Testis (tissue), 2 donors: ENCODE results near the gene HK3.

Experiments
- POLR2A ChIP-seq: fragments of 450-650 bp; IDR thresholded peaks from one replicate; pipeline ENCODE4 v1.6.1; 2017; ENCODE audit warnings: antibody characterized with exemption, mild to moderate bottlenecking, moderate library complexity
- TF ChIP-seq, protein P1 (sequence below), 3 experiments: fragments of 450-650 bp in 2 of 3; fragments of 200-600 bp in 1 of 3; sonication (generic) in 1 of 3; IDR thresholded peaks; one replicate each; pipeline ENCODE4 v1.5.1; 2016 to 2019; ENCODE audit warnings: antibody characterized with exemption in 3 of 3, mild to moderate bottlenecking in 2 of 3, moderate library complexity in 1 of 3

DNA sequence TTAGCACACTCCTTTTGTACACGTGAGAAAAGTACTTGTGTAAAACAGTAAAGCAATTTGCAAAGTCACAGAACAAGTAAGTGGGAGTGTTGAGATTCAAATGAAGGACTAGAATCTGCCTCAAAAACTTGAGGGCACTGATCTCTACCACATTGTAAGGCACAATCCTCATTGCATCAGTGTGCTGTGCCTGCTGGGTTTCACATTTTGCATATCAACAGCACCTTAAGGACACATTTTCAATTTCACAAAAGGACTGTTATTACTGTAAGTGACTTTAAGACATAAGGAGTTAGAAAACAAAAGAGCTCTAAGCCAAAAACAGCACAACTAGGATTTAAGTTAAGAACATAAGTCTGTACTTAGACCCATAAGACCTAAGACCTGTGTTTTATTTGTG lies 44.7 kb upstream of the HK3 start:
- TF ChIP-seq, protein P1, sequence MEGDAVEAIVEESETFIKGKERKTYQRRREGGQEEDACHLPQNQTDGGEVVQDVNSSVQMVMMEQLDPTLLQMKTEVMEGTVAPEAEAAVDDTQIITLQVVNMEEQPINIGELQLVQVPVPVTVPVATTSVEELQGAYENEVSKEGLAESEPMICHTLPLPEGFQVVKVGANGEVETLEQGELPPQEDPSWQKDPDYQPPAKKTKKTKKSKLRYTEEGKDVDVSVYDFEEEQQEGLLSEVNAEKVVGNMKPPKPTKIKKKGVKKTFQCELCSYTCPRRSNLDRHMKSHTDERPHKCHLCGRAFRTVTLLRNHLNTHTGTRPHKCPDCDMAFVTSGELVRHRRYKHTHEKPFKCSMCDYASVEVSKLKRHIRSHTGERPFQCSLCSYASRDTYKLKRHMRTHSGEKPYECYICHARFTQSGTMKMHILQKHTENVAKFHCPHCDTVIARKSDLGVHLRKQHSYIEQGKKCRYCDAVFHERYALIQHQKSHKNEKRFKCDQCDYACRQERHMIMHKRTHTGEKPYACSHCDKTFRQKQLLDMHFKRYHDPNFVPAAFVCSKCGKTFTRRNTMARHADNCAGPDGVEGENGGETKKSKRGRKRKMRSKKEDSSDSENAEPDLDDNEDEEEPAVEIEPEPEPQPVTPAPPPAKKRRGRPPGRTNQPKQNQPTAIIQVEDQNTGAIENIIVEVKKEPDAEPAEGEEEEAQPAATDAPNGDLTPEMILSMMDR (IDR thresholded peaks at IDR 0.05), result no peak
- no peak for TF ChIP-seq POLR2A
